Measurements from ENCODE around the gene GJC3.

DNA sequence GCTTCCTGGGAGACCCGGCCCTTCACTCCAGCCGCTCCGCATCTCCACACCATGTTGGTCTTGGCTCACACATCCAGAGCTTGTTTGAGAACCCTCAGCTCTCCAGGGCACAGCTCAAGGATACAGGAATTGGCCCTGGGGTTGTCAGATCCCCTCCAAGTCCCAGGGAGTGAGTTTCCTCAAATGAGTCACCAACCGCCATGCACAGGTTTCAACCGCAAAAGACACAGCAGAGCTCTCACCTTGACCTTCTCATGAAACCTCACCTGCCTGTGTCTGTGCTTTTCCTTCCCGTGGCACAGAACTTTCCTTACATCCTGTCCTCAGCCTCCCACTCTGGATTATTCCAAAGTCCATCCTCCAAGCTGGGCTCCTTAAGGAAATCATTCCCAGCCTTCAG, 25.8 kb upstream of the GJC3 start:
- TF ChIP-seq CTCF (IDR thresholded peaks at IDR 0.05): no peak
- TF ChIP-seq ZFX (IDR thresholded peaks at IDR 0.05; ENCODE audit: borderline replicate concordance): no peak

Measured in 22Rv1 (cell line).